H1 (cell line): Measurements from ENCODE around the gene CCDC78. TPM values are rescaled to one million over a fixed set of nuclear protein-coding genes. Genes with fewer than 3 reads are reported as not detected.

Experiments used
- CHD7 ChIP-seq: fragments of 300-600 bp; sonication (generic); IDR thresholded peaks from 2 replicates; pipeline ENCODE4 v1.7.1; 2012; ENCODE audit warnings: low read length, moderate library complexity, mild to moderate bottlenecking, inconsistent platforms; ENCODE audit not compliant: insufficient replicate concordance
- CREB1 ChIP-seq: IDR thresholded peaks from 2 replicates; pipeline ENCODE4 v1.6.1; 2012; ENCODE audit warnings: inconsistent platforms
- POU5F1 ChIP-seq: IDR thresholded peaks from 2 replicates; pipeline ENCODE4 v1.6.1; 2011; ENCODE audit warnings: low read depth, mild to moderate bottlenecking, low read length, moderate library complexity
- SUZ12 ChIP-seq: fragments of 200-600 bp; sonication (generic); IDR thresholded peaks from 2 replicates; pipeline ENCODE4 v1.6.1; 2012; ENCODE audit warnings: mild to moderate bottlenecking, inconsistent platforms, low read length, moderate library complexity, mixed read lengths
- USF2 ChIP-seq: IDR thresholded peaks from 2 replicates; pipeline ENCODE4 v1.6.1; 2011; ENCODE audit warnings: low read length, improper control_type of control experiment
- polyA plus RNA-seq, 7 experiments: library from polyadenylated mRNA; depleted of rRNA in 3 of 7; stranded (reverse) in 5 of 7; unstranded in 2 of 7; fragments of >200 nt in 5 of 7; fragments of 200-250 nt in 2 of 7; gene quantifications; 1 replicate in 5 of 7; 2 replicates in 1 of 7; 4 replicates in 1 of 7; pipeline versions ENCODE4 v1.2.1 to v1.2.3, GENCODE V29; 2011 to 2013; ENCODE audit warnings: missing spikeins in 2 of 7, mixed read lengths in 2 of 7
- total RNA-seq: library from RNA; stranded (reverse); fragmentation: NEBNext Ultra II Directional; extraction: Animal tissue kit (Norgen Biotek cat#: 25700); gene quantifications from 2 replicates; pipeline ENCODE4 v1.2.1, GENCODE V29; 2021

The CCDC78 gene
- total and polyA plus RNA-seq, 2 of the 8 experiments (the other 6 are each of a cell fraction or from before 2014, with no cell fraction given) = 7.1 to 8.5 TPM

GRCh38 chr16:715477-716199 is 10.6 kb downstream of the CCDC78 start (continued):
- no peak for TF ChIP-seq CHD7
- TF ChIP-seq CREB1 = no peak
- TF ChIP-seq SUZ12 = 0 out of 2 replicates have a peak, but pooled peaks have one; percentile 43
- no peak for TF ChIP-seq POU5F1
- TF ChIP-seq USF2 = no peak
